ENCODE data around the gene ZFAND3. TPM values are rescaled to one million over a fixed set of nuclear protein-coding genes. Genes with fewer than 3 reads are reported as not detected.

The ZFAND3 gene
- total RNA-seq, 1 experiment from 2014 or later = 64.0 TPM

GRCh38 chr6:38167598-38167997 is 348.1 kb downstream of the ZFAND3 start:
- no peaks in the 10 kb centered on the region for H3K27me3 ChIP-seq (replicated peaks; ENCODE audit: insufficient read depth, low read depth, low read length, poor library complexity)
- BruUV-seq (replicated peaks) = no TSS peak
- no peak for DNase-seq (ENCODE audit: low spot score)
- H3K27ac ChIP-seq (ENCODE audit: low read depth, low read length, poor library complexity, severe bottlenecking) = no peak overlapping the region
- intact Hi-C loops (cut with micrococcal nuclease; ENCODE audit: unreplicated experiment) = no loop called here
- no peak overlapping the region for H3K4me3 ChIP-seq (ENCODE audit: low read depth, low read length, poor library complexity, severe bottlenecking)
- CTCF ChIA-PET = no interaction called here
- no peaks in the 10 kb centered on the region for H3K9me3 ChIP-seq (ENCODE audit: low read depth, low read length, poor library complexity, severe bottlenecking)
- H3K4me1 ChIP-seq (ENCODE audit: insufficient read depth, low read length, poor library complexity, severe bottlenecking) = no peaks in the 10 kb centered on the region
- TF ChIP-seq EZH2 (IDR thresholded peaks at IDR 0.05; ENCODE audit: borderline replicate concordance, low read depth, low read length, poor library complexity, severe bottlenecking) = no peak
- TF ChIP-seq CTCF (conservative IDR thresholded peaks at IDR 0.05; ENCODE audit: low read depth, low read length) = no peak
- H3K36me3 ChIP-seq (ENCODE audit: insufficient read depth, low read length, poor library complexity, severe bottlenecking) = no peaks in the 10 kb centered on the region
- POLR2A ChIA-PET (ENCODE audit: low non-redundant PET) = no interaction called here

- H3K36me3 ChIP-seq (ENCODE audit: insufficient read depth, low read length, poor library complexity, severe bottlenecking) = no peaks in the 10 kb centered on the region
- H3K4me1 ChIP-seq (ENCODE audit: insufficient read depth, low read length, poor library complexity, severe bottlenecking) = no peaks in the 10 kb centered on the region
- H3K27me3 ChIP-seq (replicated peaks; ENCODE audit: insufficient read depth, low read depth, low read length, poor library complexity) = no peaks in the 10 kb centered on the region
- intact Hi-C loops (cut with micrococcal nuclease; ENCODE audit: unreplicated experiment) = no loop called here
- H3K9me3 ChIP-seq (ENCODE audit: low read depth, low read length, poor library complexity, severe bottlenecking) = no peaks in the 10 kb centered on the region
- CTCF ChIA-PET = no interaction called here
- no TSS peak for BruUV-seq (replicated peaks)
- no peak overlapping the region for H3K4me3 ChIP-seq (ENCODE audit: low read depth, low read length, poor library complexity, severe bottlenecking)
- no peak for TF ChIP-seq CTCF (conservative IDR thresholded peaks at IDR 0.05; ENCODE audit: low read depth, low read length)
- no peak for TF ChIP-seq EZH2 (IDR thresholded peaks at IDR 0.05; ENCODE audit: borderline replicate concordance, low read depth, low read length, poor library complexity, severe bottlenecking)
- H3K27ac ChIP-seq (ENCODE audit: low read depth, low read length, poor library complexity, severe bottlenecking) = no peak overlapping the region
- no peak for DNase-seq (ENCODE audit: low spot score)
- POLR2A ChIA-PET (ENCODE audit: low non-redundant PET) = no interaction called here
Measured at GRCh38 chr6:38168126-38168525, 348.6 kb downstream of the ZFAND3 start.

- H3K36me3 ChIP-seq (ENCODE audit: insufficient read depth, low read length, poor library complexity, severe bottlenecking) = no peaks in the 10 kb centered on the region
- H3K27me3 ChIP-seq (replicated peaks; ENCODE audit: insufficient read depth, low read depth, low read length, poor library complexity) = no peaks in the 10 kb centered on the region
- TF ChIP-seq EZH2 (IDR thresholded peaks at IDR 0.05; ENCODE audit: borderline replicate concordance, low read depth, low read length, poor library complexity, severe bottlenecking) (no peak), CTCF (conservative IDR thresholded peaks at IDR 0.05; ENCODE audit: low read depth, low read length) (no peak)
- POLR2A ChIA-PET (ENCODE audit: low non-redundant PET) = no interaction called here
- no TSS peak for BruUV-seq (replicated peaks)
- no peak overlapping the region for H3K27ac ChIP-seq (ENCODE audit: low read depth, low read length, poor library complexity, severe bottlenecking)
- H3K4me3 ChIP-seq (ENCODE audit: low read depth, low read length, poor library complexity, severe bottlenecking) = no peak overlapping the region
- CTCF ChIA-PET = no interaction called here
- no peak for DNase-seq (ENCODE audit: low spot score)
- no peaks in the 10 kb centered on the region for H3K4me1 ChIP-seq (ENCODE audit: insufficient read depth, low read length, poor library complexity, severe bottlenecking)
- H3K9me3 ChIP-seq (ENCODE audit: low read depth, low read length, poor library complexity, severe bottlenecking) = no peaks in the 10 kb centered on the region
- intact Hi-C loops (cut with micrococcal nuclease; ENCODE audit: unreplicated experiment) = no loop called here
Measured at GRCh38 chr6:38168699-38169098, 349.2 kb downstream of the ZFAND3 start.
